Smooth muscle cell of the brain vasculature (primary cell): ENCODE measurements around the gene TUBGCP3.
A peak's percentile ranks its signal among the peaks of the same experiment; 100 is the strongest.

Experiments
- DNase-seq: peaks from one replicate; pipeline ENCODE4 v3.0.0-alpha.2; 2012; ENCODE audit warnings: low read depth, low spot score

TUBGCP3 gene

GRCh38 chr13:112617754-112618375 lies 29.9 kb upstream of the TUBGCP3 start:
- DNase-seq, result no peak

DNA sequence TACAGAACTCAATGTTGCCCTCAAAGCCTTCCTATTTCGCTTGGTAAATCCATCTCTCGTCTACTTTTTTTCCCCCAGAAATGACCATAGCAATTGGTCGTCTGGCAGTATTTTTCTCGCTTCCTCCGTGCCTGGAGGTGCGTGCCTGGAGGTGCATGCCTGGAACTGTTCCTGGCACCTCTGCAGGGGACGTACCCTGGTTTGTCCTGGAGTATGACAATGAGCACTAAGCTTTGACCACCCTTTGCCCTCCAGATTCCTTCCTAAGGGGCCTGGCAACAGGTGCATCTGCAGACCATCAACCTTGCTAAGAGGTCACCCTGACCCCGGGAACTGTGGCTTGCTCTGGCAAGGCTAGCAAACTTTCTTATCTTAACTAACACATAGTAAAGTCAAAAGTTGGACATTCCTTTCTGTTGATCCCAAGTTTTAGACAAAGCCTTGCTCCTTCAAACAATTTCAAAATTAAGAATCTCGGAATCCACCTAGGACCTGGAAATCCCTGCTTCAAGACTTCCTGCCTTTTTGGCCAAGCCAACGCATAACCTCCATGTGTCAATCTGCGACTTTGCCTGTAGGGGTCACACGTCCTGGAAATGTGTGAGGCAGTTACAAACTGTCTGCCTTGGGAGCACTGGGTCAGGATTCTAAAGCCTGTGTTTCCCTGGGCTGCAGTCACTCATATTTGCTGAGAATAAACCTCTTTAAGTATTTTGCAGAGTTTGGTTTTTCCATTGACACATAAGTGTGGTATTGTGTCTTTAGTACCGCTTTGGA lies 28.8 kb upstream of the TUBGCP3 start:
- no peak for DNase-seq

- no peak for DNase-seq
Measured at GRCh38 chr13:112615391-112615790, 27.4 kb upstream of the TUBGCP3 start.

DNA sequence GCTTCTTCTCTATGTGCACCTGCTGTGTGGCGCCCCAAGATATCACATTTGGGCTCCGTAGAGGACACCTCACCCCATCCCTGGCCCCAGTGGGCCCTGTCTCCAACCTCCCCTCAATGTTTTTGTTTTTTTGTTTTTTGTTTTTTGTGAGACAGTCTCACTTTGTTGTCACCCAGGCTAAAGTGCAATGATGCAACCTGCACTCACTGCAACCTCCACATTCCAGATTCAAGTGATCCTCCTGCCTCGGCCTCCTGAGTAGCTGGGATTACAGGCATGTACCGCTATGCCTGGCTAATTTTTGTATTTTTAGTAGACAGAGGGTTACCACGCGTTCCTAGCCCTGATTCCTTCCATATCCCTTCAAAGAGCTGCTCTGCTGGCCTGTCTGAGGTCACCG lies 26.9 kb upstream of the TUBGCP3 start:
- no peak for DNase-seq

- DNase-seq, result no peak
Measured at GRCh38 chr13:112608212-112608611, 20.3 kb upstream of the TUBGCP3 start.

GRCh38 chr13:112606109-112607001 lies 18.4 kb upstream of the TUBGCP3 start:
- peak; percentile 62 for DNase-seq

- DNase-seq, result no peak
Measured at GRCh38 chr13:112605531-112605990, 17.6 kb upstream of the TUBGCP3 start.

DNA sequence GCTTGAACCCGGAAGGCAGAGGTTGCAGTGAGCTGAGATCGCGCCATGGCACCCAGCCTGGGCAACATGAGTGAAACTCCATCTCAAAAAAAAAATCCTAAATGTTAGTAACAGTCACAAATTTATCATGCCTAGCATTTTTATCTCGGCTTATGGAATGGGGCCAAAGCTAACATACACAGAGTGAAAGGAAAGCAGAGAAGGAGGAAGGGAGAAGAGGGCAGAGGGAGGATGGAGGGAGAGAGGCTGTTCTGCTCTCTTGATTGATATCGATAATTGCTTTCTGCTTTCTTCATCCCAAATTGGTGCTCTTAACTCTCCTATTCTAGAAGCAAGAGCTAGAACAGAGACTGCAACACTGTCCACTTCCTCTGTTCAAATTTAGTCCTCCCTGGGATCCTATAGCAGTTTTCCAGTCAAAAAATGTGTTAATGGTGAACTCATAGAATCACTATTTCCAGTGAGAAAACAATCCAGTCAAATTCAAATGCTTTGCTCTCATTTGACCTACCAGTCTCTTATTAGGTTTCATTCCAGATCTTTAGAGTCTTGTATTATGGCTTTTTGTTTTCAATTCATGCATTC lies 15.8 kb upstream of the TUBGCP3 start:
- no peak for DNase-seq

DNA sequence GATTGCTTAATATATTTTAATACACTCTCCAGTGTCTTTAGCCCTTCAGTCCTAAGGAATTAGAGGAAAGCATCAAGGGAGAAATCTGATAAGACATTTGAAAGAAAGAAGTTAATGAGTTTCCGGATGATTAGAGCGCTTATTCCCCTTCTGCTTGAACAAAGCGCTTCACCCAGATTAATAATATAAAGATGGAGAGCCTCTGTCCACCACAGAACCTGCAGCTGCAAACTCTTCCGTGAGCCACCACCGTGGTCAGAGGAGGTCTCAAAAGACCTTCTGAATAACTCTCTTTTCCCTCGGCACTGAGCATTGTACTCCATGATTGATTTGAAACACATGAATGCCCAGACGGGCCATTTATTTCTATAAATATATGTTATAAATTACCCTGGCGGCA lies 14.2 kb upstream of the TUBGCP3 start:
- DNase-seq, result no peak

DNA sequence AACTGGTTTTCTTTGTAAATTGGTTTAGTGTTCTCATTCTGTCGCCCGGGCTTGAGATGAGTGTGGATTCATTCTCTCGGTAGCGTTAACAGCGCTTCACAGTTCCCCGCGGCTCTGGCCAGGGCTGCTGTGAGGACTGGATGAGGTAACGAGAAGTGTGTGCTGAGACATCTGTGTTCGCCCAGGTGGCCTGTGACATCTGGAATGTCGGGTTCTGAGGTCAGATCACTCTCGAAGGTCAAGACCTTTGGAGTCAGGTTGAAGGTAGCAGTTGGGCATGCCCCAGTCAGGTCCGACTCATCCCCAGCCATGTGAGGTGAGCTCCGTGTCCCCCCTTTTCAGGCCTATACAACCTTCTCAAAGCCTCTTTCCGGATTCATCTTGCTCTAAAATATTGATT lies 13.4 kb upstream of the TUBGCP3 start:
- no peak for DNase-seq

DNA sequence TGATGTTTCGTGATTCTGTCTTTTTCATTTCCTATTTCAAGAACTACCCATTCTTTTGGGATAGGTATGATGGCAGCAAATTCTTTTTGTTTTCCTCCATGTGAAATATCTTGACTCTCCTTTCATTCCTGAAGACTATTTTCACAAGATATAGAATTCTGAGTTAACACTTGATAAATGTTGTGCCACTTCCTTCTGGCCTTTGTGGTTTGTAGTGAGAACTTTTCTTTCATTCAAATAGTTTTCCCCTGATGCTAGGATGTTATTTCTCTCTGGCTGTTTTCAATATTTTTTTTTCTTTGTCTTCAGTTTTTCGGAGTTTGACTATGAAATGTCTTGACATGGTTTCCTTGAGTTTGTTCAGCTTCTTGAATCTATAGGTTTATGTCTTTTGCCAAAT lies 8.3 kb upstream of the TUBGCP3 start:
- no peak for DNase-seq

DNA sequence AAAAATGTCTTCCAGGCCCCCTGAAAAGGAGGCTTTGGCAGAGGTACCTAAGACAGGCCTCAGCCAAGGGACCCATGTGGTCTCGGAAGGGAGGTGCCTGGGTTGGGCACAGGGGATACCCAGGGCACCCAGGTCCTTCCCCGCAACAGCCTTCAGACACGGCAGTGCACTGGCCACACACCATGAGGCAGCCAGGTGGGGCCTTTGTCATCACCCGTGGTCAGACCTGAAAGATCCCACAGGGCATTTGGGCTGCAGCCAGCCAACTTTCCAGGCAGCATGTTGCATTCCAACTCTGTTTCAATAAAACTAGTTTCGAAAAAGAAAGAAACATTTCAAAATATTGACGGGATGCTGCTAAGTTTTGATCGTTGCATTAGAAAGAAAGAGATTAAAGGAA lies 4.7 kb upstream of the TUBGCP3 start:
- no peak for DNase-seq

- DNase-seq, result no peak
Measured at GRCh38 chr13:112592181-112592580, 4.2 kb upstream of the TUBGCP3 start.

DNA sequence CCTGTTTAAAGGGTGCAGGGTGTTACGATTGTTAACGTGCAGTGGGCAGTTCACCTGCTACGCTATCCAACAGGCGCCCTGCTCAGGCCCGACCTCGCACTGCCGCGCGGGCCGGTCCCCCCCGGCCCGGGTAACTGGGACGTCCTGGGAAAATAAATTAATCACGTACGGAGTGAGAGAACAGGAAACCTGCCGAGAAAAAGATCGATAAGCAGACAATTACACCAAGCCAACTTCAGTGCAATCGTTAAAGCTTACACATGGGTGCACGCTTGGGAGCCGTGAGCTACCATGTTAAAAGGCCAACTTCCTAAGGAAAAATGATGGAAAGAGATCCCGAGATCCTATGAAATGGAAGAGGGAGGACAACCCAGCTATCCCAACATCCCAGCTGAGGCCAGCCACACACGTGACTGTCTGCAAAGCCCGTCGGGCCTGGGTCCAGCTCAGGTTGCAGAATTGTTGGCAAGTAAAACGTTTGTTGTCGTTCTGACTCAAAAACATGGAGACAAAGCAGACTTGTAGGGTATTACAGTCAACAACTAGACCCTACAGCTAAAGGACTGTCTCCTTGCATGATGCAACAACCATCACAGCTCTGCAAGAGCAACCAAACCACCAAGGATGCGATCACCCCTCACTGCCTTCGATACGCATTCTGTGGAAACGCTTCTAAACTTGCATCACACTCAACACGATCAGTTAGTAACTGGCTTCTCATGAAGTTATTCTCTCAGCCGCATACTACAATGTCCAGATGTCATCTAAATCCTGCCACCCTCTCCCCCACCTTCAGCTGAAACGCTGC lies 741 bp upstream of the TUBGCP3 start:
- no peak for DNase-seq

DNA sequence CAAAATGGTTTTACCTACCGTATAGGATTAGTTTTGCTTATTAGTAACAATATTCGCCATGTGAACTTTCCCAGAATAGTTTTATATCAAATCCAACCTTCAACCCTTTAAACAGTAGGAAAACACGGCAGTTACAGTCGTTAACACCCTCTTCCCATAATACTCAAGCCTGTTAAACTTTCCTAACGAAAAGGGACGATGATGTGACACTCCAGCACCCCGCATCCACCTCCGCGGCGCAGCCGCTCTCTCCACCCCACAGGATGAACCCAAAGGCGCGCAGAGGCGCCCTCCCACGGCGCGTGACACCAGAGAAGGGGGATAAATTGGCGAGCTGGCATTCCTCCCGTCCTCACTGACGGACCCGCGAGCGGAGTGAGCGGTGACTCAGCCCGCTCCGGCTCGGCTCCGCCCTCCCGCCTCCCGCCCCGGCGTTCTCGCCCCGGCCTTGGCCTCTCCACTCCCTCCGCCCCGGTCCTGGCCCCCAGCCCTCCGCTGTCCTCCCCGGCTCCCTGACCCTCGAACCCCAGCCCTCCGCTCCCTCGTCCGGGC lies 665 bp downstream of the TUBGCP3 start:
- peak; percentile 40 for DNase-seq

DNA sequence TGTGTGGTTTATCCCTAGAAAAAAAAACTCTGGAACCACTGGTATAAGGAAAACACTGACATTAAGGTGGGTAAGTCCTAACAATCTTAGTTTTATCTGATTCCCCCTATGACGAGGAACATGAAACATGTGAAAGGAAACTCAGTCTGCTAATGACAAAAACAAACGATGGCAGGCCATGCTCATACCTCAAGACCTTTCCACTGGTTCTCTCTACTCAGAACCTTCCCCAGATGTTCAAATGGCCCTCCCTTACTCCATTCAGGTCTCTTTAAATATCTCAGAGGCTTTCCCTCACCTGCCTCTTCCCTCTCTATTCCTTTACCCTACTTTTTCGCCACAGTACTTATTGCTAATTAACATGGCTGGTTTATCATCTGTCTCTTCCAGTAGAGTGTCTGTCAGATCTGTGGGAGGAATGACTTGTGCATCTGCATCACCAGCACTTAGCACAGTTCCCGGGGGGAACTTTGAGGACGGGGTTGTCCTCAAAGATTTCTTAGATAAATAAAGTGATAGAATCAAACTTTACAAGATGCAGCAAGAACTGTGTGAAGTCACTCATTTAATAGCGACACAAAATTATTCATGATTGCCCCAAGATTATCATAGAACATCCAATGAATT lies 1.5 kb downstream of the TUBGCP3 start:
- no peak for DNase-seq

DNA sequence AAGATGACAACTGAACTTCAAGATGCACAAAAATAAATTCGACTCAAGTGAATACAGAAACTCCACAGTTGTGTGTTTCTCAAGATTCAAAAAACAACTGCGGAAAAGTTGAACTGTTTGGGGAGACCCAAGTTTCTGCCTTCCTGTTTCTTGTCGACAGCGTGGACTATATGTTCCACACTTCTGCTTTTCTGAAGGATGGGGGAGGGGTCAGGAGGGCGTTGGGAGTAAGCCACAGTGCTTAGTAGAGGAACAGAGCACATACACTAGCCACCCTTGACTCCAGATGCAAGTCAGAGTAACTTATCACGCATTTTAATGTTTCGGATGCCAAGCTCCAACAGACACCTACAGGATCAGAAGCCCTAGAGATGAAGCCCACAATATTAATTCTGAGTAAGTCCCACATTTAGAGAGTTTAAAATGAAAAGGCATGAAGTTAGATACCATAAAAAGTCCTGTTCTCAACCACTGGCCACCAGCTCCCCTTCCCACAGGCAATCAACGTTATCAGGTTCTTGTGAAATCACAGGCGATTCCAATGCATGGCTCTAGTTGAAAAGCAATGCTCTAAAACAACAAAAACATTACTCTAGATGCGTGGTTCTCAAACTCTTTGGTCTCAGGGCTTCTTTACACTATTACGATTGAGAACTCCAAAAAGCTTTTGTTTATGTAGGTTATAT lies 4.2 kb downstream of the TUBGCP3 start:
- no peak for DNase-seq

DNA sequence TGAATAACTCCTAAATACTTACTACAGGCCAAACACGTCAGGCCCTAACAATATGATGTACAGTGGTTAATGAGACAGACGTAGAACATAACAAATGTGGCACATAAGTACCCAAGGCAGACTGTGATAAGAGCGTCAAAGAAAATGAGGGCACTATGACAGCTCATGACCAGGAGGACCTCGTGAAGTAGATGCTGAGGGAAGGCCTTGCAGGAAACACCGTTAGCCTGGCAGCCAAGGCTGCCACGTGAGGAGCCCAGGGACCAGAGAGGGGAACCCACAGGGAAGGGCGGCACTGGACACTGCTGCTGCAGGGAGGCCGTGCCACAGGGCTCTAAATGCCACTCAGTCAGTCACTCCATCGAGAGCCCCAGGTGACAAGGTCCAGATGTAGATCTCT lies 5.7 kb downstream of the TUBGCP3 start:
- DNase-seq, result no peak

- no peak for DNase-seq
Measured at GRCh38 chr13:112580912-112581311, 7.0 kb downstream of the TUBGCP3 start.

DNA sequence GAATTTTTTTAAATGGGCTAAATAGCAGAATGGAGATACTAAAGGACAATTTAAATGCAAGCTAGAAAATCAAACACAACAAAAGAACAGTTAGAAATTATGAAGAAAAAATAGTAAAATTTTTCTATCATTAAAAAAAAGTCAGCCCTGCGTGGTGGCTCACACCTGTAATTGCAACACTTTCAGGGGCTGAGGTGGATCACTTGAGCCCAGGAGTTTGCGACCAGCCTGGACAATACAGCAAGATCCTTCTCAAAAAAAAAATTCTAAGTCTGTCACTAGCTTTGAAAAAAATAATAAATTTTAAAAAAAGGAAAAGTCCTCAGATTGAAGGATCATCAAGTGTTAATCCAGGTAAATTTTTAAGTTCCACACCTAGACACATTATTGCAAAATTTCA lies 7.7 kb downstream of the TUBGCP3 start:
- DNase-seq, result no peak
